ENCODE results near the gene PROK1. TPM values are rescaled to one million over a fixed set of nuclear protein-coding genes. Genes with fewer than 3 reads are reported as not detected.

The PROK1 gene
- total RNA-seq, 6 donors from 2014 or later, result 0.33 TPM; not detected in 5

DNA sequence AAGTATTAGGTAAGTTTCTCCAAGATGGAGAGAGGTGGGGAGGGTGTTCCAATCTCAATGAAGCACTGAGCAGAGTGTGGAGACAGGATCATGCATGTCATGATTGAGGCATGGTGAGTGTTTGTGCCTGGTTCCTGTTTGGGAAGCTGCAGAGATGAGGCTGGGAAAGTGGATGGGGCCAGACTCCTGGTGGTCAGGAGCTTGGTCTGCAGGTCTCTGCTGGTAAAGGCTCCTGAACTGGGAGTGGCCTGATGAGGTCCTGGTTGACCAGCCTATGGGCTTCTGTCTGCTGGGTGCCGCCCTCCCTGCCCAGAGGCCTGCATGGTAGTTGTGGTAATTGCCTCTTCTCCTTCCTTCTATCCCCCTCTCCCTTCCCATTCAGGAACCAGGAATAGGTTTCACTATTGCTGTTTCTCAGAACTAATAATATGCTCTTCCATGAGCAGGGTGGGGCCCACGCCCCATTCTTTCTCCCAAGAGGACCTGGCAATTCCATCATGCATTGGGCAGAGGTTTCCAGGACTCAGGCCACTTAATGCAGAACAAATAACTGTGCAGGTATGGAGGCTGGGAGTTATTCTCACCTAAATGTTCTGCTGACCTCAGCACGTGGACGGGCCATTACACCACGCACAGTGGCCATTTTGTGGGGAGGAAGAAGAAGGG is 24.5 kb downstream of the PROK1 start:
- H3K9me3 ChIP-seq, result no peaks in the 10 kb centered on the region
- no peak for ATAC-seq (ENCODE audit: low FRiP score in 2 of 2)
- WGBS, 2 donors, result 82 to 88% methylated on average over 3 to 5 of the region's 5 CpGs
- peaks cover 0 to 16% (median 6%) of the 10 kb centered on the region in 4 donors for H3K4me1 ChIP-seq
- H3K4me3 ChIP-seq, result no peak overlapping the region
- no peaks in the 10 kb centered on the region for H3K36me3 ChIP-seq
- H3K27ac ChIP-seq, result no peak overlapping the region
- TF ChIP-seq, protein P1, sequence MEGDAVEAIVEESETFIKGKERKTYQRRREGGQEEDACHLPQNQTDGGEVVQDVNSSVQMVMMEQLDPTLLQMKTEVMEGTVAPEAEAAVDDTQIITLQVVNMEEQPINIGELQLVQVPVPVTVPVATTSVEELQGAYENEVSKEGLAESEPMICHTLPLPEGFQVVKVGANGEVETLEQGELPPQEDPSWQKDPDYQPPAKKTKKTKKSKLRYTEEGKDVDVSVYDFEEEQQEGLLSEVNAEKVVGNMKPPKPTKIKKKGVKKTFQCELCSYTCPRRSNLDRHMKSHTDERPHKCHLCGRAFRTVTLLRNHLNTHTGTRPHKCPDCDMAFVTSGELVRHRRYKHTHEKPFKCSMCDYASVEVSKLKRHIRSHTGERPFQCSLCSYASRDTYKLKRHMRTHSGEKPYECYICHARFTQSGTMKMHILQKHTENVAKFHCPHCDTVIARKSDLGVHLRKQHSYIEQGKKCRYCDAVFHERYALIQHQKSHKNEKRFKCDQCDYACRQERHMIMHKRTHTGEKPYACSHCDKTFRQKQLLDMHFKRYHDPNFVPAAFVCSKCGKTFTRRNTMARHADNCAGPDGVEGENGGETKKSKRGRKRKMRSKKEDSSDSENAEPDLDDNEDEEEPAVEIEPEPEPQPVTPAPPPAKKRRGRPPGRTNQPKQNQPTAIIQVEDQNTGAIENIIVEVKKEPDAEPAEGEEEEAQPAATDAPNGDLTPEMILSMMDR (IDR thresholded peaks at IDR 0.05), result no peak
- no peak for TF ChIP-seq POLR2AphosphoS5 (IDR thresholded peaks at IDR 0.05)
- TF ChIP-seq POLR2A (IDR thresholded peaks at IDR 0.05), result no peak
- DNase-seq, result peak in 1 of 2 donors; percentile 39
- H3K27me3 ChIP-seq, result no peaks in the 10 kb centered on the region

GRCh38 chr1:110476028-110476765 is 25.2 kb downstream of the PROK1 start:
- TF ChIP-seq, protein P1 (IDR thresholded peaks at IDR 0.05), result no peak
- TF ChIP-seq POLR2AphosphoS5 (IDR thresholded peaks at IDR 0.05) (no peak), POLR2A (IDR thresholded peaks at IDR 0.05) (no peak), EP300 (IDR thresholded peaks at IDR 0.05) (no peak)
- Histone ChIP-seq H3K36me3 (no peaks in the 10 kb centered on the region), H3K9me3 (no peaks in the 10 kb centered on the region), H3K27me3 (no peaks in the 10 kb centered on the region), H3K4me3 (no peak overlapping the region), H3K4me1 (peaks cover 0 to 16% (median 6%) of the 10 kb centered on the region in 4 donors), H3K27ac (no peak overlapping the region)
- DNase-seq (peak in 1 of 2 donors; percentile 37), ATAC-seq (ENCODE audit: low FRiP score in 2 of 2) (no peak)
- 42 to 48% methylated on average over 10 of the region's 10 CpGs for WGBS, 2 donors

GRCh38 chr1:110477041-110477440 is 26.1 kb downstream of the PROK1 start:
- no peak overlapping the region for H3K4me3 ChIP-seq
- no peaks in the 10 kb centered on the region for H3K9me3 ChIP-seq
- no peaks in the 10 kb centered on the region for H3K27me3 ChIP-seq
- 79 to 85% methylated on average over 2 of the region's 2 CpGs for WGBS, 2 donors
- TF ChIP-seq, protein P1 (IDR thresholded peaks at IDR 0.05), result no peak
- peak in 1 of 4 donors; percentile 24 for TF ChIP-seq EP300 (IDR thresholded peaks at IDR 0.05)
- no peak for DNase-seq
- H3K27ac ChIP-seq, result no peak overlapping the region
- H3K4me1 ChIP-seq, result peaks cover 6 to 23% (median 12%) of the 10 kb centered on the region in 4 donors
- ATAC-seq (ENCODE audit: low FRiP score in 2 of 2), result peak; percentile 6 to 59
- H3K36me3 ChIP-seq, result no peaks in the 10 kb centered on the region

GRCh38 chr1:110477445-110477957 is 26.6 kb downstream of the PROK1 start:
- Histone ChIP-seq H3K27me3 (no peaks in the 10 kb centered on the region), H3K36me3 (no peaks in the 10 kb centered on the region), H3K9me3 (no peaks in the 10 kb centered on the region), H3K27ac (no peak overlapping the region), H3K4me3 (no peak overlapping the region), H3K4me1 (peaks cover 9 to 28% (median 16%) of the 10 kb centered on the region in 4 donors)
- 70 to 89% methylated on average over 3 of the region's 3 CpGs for WGBS, 2 donors
- DNase-seq (no peak), ATAC-seq (ENCODE audit: low FRiP score in 2 of 2) (peak in 1 of 2 donors; percentile 4)
- TF ChIP-seq POLR2A (IDR thresholded peaks at IDR 0.05) (no peak), EP300 (IDR thresholded peaks at IDR 0.05) (no peak), POLR2AphosphoS5 (IDR thresholded peaks at IDR 0.05) (no peak)
- TF ChIP-seq, protein P1 (IDR thresholded peaks at IDR 0.05), result no peak
